Heart left ventricle (tissue), 13 donors: ENCODE measurements around the gene RAET1E.

Experiments used
- CTCF ChIP-seq, 12 donors: fragments of 200-600 bp; sonication (generic) in 4 of 12; IDR thresholded peaks; one replicate each; pipeline versions ENCODE4 v1.5.0 to v1.8.0; 2018 to 2022; ENCODE audit warnings: antibody characterized with exemption in 12 of 12, mild to moderate bottlenecking in 5 of 12
- POLR2A ChIP-seq, 2 donors: fragments of 450-650 bp; IDR thresholded peaks; one replicate each; pipeline ENCODE4 v1.6.1; 2017; ENCODE audit warnings: antibody characterized with exemption in 2 of 2, mild to moderate bottlenecking in 2 of 2, moderate library complexity in 2 of 2
- donor health status: ischemic (EF 13 %, LVEDD 7.1; RV severe dilation, severe dysfunction).
- donor health status: DM: no; HTN: yes; CAD: no.
- donor health status: DM: no; HTN: no; CAD: no.
- donor health status: ischemic (EF 25% LVEDD 6.9; RV normal size, moderate dysfunction).
- donor health status: ischemic (EF 25% LVEDD 5.7; RV mildly dilated, moderate dysfunction).
- donor health status: ischemic (EF 35%, LVEDD 5.7; RV mildly dilated, moderate dysfunction).
- donor health status: nonischemic (EF 11% LVEDD 7.7; RV severe dilation, severe dysfunction).
- donor health status: DM: yes; HTN: yes; CAD: no.
- donor health status: PGD.
- donor health status: ischemic (EF 29% LVEDD 5.4; RV normal size, mild dysfunction).
- donor health status: nonischemic (EF 23%, LVEDD 6.1; RV moderate dilation, normal function).

- TF ChIP-seq CTCF (IDR thresholded peaks at IDR 0.05) (no peak), POLR2A (IDR thresholded peaks at IDR 0.05) (no peak)
Observed at GRCh38 chr6:149861603-149862423, 36.1 kb downstream of the RAET1E start.
